DMS 273 (cell line): ENCODE measurements around the gene KIFC1.
A peak's percentile ranks its signal among the peaks of the same experiment; 100 is the strongest.

Experiments used
- DNase-seq: peaks from one replicate; lab custom pipeline; 2025; ENCODE audit not compliant: unreplicated experiment; lab: John Stamatoyannopoulos, UW

KIFC1 gene

DNA sequence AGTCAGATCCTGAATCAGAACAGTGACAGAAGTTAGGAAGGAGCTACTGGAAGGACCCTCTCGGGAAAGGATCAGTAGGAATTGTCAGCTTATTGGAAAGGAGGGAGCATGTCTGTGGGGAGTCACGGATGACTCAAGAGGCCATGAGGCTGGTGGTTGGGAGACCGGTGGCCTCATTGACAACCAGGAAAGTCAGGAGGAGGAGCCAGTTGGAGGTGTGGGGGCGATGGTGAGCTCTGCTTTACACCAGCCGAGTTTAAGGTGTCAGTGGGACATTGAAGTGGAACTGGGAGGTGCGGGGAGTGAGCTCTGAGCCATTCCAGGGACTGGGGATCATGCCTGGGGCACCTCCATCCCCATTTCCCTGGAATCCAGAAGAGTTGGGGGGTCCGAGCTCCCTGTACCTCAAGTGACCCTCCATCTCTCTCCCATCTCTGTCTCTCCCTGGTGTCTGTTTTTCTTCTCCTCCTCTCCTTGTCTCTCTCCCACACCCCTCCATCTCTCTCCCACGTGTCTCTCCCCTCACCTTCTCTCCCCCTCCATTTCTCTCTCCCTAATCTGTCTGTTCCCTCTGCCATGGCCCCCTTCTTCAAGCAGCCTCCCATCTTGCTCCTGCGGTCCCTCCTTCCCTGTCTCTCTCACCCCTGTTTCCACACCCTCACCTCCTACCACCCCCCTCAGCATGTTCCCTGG, 48.5 kb downstream of the KIFC1 start:
- no peak for DNase-seq

DNA sequence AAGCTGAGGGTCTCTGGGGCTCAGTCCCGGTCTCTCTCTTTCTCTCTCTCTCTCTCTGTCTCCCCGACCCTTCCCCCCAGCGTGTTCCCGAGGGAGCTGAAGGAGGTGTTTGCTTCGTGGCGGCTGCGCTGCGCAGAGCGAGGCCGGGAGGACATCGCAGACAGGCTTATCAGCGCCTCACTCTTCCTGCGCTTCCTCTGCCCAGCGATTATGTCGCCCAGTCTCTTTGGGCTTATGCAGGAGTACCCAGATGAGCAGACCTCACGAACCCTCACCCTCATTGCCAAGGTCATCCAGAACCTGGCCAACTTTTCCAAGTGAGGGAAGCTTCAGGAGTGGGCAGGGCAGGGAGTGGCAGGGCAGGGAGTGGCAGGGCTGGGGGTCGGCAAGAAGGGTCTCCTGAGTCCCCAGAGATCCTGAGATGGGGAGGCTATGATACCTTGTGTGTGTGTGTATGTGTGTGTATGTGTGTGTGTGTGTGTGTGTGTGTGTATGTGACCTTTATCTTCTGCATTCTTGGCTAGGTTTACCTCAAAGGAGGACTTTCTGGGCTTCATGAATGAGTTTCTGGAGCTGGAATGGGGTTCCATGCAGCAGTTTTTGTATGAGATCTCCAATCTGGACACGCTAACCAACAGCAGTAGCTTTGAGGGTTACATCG, 49.2 kb downstream of the KIFC1 start:
- no peak for DNase-seq

GRCh38 chr6:33441457-33441856, 49.8 kb downstream of the KIFC1 start:
- no peak for DNase-seq

DNA sequence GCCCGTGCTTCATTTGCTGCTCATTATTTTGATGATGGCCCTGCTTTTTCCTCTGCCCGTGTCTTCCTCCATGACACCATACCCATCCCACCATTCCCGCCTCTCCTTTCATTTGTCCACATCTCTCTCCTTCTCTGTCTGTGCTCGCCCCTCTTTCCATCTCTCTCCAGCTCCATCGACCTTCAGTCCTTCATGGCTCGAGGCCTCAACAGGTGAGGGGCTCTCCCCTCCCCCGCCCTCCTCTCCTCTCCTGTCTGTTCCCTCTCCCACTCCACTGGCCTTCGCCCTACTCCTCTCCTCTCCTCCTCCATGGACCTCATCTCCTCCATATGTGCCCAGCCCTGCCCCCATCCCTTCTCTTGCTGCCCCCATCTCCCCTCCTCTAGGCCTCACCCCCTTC, 50.7 kb downstream of the KIFC1 start:
- DNase-seq = no peak

- DNase-seq = no peak
These were observed 51.4 kb downstream of the KIFC1 start for GRCh38 chr6:33443025-33443424.

DNA sequence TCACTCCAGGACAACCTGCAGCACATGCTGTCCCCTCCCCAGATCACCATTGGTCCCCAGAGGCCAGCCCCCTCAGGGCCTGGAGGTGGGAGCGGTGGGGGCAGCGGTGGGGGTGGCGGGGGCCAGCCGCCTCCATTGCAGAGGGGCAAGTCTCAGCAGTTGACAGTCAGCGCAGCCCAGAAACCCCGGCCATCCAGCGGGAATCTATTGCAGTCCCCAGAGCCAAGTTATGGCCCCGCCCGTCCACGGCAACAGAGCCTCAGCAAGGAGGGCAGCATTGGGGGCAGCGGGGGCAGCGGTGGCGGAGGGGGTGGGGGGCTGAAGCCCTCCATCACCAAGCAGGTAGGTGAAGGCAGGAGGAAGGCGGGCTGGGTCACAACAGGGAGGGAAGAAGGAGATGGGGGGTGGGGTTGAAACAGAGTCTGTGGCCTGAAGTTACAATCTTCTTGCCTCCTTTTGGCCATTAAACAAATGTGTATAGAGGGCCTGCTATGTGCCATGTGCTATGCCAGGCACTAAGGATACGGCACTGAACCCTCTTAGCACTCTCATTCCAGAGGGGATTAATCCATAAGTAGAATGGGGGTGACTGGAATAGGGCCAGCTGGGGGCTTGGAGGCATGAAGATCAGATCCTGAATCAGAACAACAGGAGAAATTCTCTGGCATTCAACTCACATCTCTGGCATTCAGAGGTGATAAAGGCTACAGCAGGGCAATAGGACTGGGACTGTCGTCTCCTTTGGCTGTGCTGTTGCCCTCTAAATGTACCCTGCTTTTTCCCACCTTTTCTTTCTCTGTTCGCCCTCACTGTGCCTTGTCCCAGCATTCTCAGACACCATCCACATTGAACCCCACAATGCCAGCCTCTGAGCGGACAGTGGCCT, 52.2 kb downstream of the KIFC1 start:
- DNase-seq = no peak

- DNase-seq = no peak
These were observed 53.5 kb downstream of the KIFC1 start for GRCh38 chr6:33445119-33445603.

DNA sequence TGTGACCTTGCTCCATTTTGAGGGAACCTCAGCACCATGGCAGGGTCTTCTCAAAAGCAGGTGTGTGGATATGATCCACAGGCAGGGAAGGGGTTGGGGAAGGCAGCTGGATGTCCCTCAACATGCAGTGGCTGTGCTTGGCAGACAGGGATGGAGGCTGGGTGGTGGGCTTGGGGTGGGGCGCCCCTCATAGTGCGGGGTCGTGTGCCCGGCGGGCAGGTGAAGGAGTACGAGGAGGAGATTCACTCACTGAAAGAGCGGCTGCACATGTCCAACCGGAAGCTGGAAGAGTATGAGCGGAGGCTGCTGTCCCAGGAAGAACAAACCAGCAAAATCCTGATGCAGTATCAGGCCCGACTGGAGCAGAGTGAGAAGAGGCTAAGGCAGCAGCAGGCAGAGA, 54.7 kb downstream of the KIFC1 start:
- DNase-seq = no peak

- no peak for DNase-seq
These were observed 58.8 kb downstream of the KIFC1 start for GRCh38 chr6:33450434-33450833.

- DNase-seq = no peak
These were observed 60.0 kb downstream of the KIFC1 start for GRCh38 chr6:33451606-33452005.

- DNase-seq = no peak
These were observed 60.9 kb downstream of the KIFC1 start for GRCh38 chr6:33452496-33452895.

DNA sequence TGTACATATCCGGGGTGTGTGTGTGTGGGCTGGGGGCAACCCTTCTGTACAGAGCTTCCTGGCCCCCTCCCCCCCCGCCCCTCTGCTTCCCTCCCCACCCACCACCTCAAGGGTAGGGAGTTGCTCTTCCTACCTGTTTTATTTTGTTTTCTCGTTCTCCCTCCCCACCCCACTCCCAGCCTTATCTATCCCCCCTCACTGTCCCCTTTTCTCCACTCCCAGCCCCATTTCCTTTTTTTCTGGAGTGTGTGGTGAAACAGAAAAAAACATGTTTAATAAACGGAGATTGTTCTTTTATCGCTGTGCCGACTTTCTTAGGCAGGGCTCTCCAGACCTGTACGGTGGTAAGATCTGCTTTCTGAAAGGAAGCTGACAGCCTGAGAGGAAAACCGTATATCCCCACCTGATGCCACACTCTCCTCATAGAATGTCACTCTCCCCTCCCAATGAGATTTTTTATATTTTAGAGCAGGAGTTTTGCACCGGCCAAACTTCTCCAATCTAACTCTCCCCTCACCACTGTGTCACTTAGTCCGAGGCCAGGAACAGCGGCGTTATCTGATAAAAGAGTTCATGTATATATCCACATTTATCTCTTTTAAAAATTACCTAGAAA, 61.9 kb downstream of the KIFC1 start:
- peak; percentile 34 for DNase-seq

DNA sequence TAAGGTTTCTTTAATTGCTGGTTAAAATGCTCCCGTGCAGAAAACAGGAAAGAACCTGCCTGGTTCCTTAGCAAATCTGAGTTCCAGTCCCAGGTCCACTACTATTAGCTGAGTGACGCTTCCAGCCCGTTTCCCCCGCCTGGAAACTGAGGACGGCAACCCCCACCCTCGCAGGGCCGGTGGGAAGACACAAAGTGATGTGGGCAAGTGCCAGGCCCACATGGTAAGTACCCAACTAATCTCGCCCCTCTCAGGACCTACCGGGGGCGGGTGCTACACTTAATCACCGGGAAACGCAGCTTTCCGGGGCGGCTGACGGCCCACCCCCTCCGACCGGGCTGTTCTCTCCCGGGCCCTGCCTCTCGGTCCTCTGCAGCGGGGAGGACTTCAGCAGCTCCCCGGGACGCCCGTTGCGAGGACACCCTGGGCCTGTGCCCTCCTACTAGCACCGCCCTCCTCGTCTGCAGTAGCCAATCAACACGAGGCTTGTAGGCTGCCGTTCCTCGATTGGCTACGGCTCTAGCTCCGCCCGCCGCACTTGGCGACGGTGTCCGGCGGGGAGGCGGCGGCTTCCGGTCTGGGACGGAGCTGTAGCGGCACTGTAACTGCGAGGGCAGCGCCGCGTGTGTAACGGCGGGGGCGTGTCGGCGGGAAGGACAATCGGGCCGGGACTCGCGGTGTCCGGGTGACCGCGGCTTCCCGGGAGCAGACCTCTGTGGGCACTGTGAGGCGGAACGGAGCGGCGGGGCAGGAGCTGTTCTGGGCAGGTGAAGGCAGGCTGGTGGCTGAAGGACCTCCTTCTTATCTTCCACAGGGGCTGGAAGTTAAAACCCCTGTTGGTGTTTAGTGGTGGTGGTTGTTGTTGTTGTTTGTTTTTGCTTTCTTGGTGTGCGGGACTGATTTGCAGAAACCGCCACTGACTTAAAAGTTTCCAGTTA, 62.7 kb downstream of the KIFC1 start, which contains the start of gene ZBTB9:
ZBTB9 (plus strand) TSS at position 568 of the 938 bp plus-strand sequence. CDS start 525 bp downstream, outside the sequence.
- DNase-seq = peak; percentile 99

- no peak for DNase-seq
These were observed 63.4 kb downstream of the KIFC1 start for GRCh38 chr6:33455051-33455450.

DNA sequence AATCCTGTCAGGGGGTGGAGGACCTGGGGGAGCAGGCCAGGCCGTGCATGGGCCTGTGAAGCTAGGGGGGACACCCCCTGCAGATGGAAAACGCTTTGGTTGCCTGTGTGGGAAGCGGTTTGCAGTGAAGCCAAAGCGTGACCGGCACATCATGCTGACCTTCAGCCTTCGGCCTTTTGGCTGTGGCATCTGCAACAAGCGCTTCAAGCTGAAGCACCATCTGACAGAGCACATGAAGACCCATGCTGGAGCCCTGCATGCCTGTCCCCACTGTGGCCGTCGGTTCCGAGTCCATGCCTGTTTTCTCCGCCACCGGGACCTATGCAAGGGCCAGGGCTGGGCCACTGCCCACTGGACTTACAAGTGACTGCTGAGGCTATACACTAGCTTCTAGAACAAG, 64.5 kb downstream of the KIFC1 start:
- DNase-seq = no peak

GRCh38 chr6:33458676-33459075, 67.1 kb downstream of the KIFC1 start:
- DNase-seq = no peak

GRCh38 chr6:33459226-33459625, 67.6 kb downstream of the KIFC1 start:
- no peak for DNase-seq
